IMR-90 (cell line): ENCODE data around the gene THY1. TPM values are rescaled to one million over a fixed set of nuclear protein-coding genes. Genes with fewer than 3 reads are reported as not detected.
A peak's percentile ranks its signal among the peaks of the same experiment; 100 is the strongest.

Experiments
- ATAC-seq: fragments of 200-7000 bp; cut with Tn5 transposase; 2 replicates; pipeline ENCODE4 v1.9.1; 2020; ENCODE audit warnings: low read depth, mild to moderate bottlenecking, moderate library complexity
- BruUV-seq: library from RNA; stranded (reverse); fragments of 400-500 nt; replicated peaks from 2 replicates; lab custom pipeline; 2021; lab: Mats Ljungman, UMichigan
- CTCF ChIA-PET: fragments of 300-600 bp; formaldehyde crosslinking; extraction: SDS; loops from one replicate; lab custom pipeline; 2021; ENCODE audit warnings: antibody characterized with exemption; lab: Yijun Ruan, JAX
- POLR2A ChIA-PET: fragments of 300-600 bp; sonication (Branson Sonifier 250); formaldehyde crosslinking; loops from one replicate; lab custom pipeline; 2022; ENCODE audit warnings: antibody characterized with exemption; ENCODE audit not compliant: unreplicated experiment; lab: Charles Lee
- DNase-seq: peaks from one replicate; pipeline ENCODE4 v3.0.0; 2013
- H2AFZ ChIP-seq: replicated peaks from 2 replicates; pipeline ENCODE3; 2013; ENCODE audit warnings: low read length, mild to moderate bottlenecking; ENCODE audit not compliant: poor library complexity
- H2AK5ac ChIP-seq: 2 replicates; pipeline ENCODE4 v1.6.1; 2013; ENCODE audit warnings: low read depth, low read length, inconsistent platforms
- H2AK9ac ChIP-seq: replicated peaks from 2 replicates; pipeline ENCODE3; 2013; ENCODE audit warnings: mild to moderate bottlenecking, low read depth, low read length, moderate library complexity; ENCODE audit not compliant: poor library complexity
- H2BK120ac ChIP-seq: 2 replicates; pipeline ENCODE4 v1.6.1; 2013; ENCODE audit warnings: low read depth, low read length, inconsistent platforms
- H2BK15ac ChIP-seq: 3 replicates; pipeline ENCODE4 v1.6.1; 2013; ENCODE audit warnings: low read depth, low read length, inconsistent platforms
- H2BK20ac ChIP-seq: 2 replicates; pipeline ENCODE4 v1.6.1; 2013; ENCODE audit warnings: low read depth, mild to moderate bottlenecking, inconsistent platforms, low read length, moderate library complexity
- H2BK5ac ChIP-seq: 2 replicates; pipeline ENCODE4 v1.6.1; 2013; ENCODE audit warnings: mild to moderate bottlenecking, low read depth, low read length, inconsistent platforms; ENCODE audit not compliant: poor library complexity, severe bottlenecking
- H3K14ac ChIP-seq: replicated peaks from 2 replicates; pipeline ENCODE4 v1.6.1; 2013; ENCODE audit warnings: low read depth, low read length, inconsistent platforms
- H3K18ac ChIP-seq: 2 replicates; pipeline ENCODE4 v1.6.1; 2013; ENCODE audit warnings: low read depth, low read length, control low read depth
- H3K23ac ChIP-seq: 2 replicates; pipeline ENCODE4 v1.6.1; 2013; ENCODE audit warnings: low read depth, low read length, inconsistent platforms
- H3K27ac ChIP-seq: 2 replicates; pipeline ENCODE4 v1.5.1; 2013; ENCODE audit warnings: mild to moderate bottlenecking, control low read depth, low read length; ENCODE audit not compliant: insufficient read depth
- H3K27me3 ChIP-seq: 2 replicates; pipeline ENCODE4 v1.6.1; 2013; ENCODE audit warnings: low read length; ENCODE audit not compliant: control insufficient read depth, insufficient read depth
- H3K36me3 ChIP-seq: 2 replicates; pipeline ENCODE4 v1.6.1; 2013; ENCODE audit warnings: low read length, mixed read lengths; ENCODE audit not compliant: control insufficient read depth, insufficient read depth
- H3K4ac ChIP-seq: 2 replicates; pipeline ENCODE4 v1.6.1; 2013; ENCODE audit warnings: low read depth, low read length, inconsistent platforms
- H3K4me1 ChIP-seq: 2 replicates; pipeline ENCODE4 v1.6.1; 2013; ENCODE audit warnings: low read length, mixed read lengths; ENCODE audit not compliant: control insufficient read depth, insufficient read depth
- H3K4me2 ChIP-seq: 2 replicates; pipeline ENCODE4 v1.6.1; 2013; ENCODE audit warnings: low read depth, mild to moderate bottlenecking, control low read depth, low read length, moderate library complexity
- H3K4me3 ChIP-seq: 2 replicates; pipeline ENCODE4 v1.5.1; 2013; ENCODE audit warnings: low read depth, mild to moderate bottlenecking, control low read depth, low read length, moderate library complexity; ENCODE audit not compliant: insufficient read depth
- H3K56ac ChIP-seq: 2 replicates; pipeline ENCODE4 v1.6.1; 2013; ENCODE audit warnings: low read length, inconsistent platforms; ENCODE audit not compliant: insufficient read depth; ENCODE audit errors: extremely low read depth
- H3K79me1 ChIP-seq, 2 experiments: 2 replicates each; pipeline ENCODE4 v1.6.1; 2013; ENCODE audit warnings: low read length in 2 of 2, inconsistent platforms in 1 of 2, low read depth in 1 of 2
- H3K9ac ChIP-seq: 2 replicates; pipeline ENCODE4 v1.6.1; 2013; ENCODE audit warnings: low read depth, low read length, control low read depth
- H3K9me1 ChIP-seq: 2 replicates; pipeline ENCODE4 v1.6.1; 2013; ENCODE audit warnings: low read length, inconsistent platforms; ENCODE audit not compliant: insufficient read depth
- H3K9me3 ChIP-seq: 2 replicates; pipeline ENCODE4 v1.6.1; 2013; ENCODE audit warnings: low read length; ENCODE audit not compliant: control insufficient read depth, insufficient read depth
- H4K20me1 ChIP-seq: 2 replicates; pipeline ENCODE4 v1.6.1; 2013; ENCODE audit warnings: low read length, inconsistent platforms; ENCODE audit not compliant: insufficient read depth
- H4K5ac ChIP-seq: 2 replicates; pipeline ENCODE4 v1.6.1; 2013; ENCODE audit warnings: mild to moderate bottlenecking, low read depth, low read length, control low read depth
- H4K8ac ChIP-seq, 2 experiments: 2 replicates each; pipeline ENCODE4 v1.6.1; 2013; ENCODE audit warnings: low read depth in 2 of 2, low read length in 2 of 2, control low read depth in 1 of 2, inconsistent platforms in 1 of 2
- H4K91ac ChIP-seq: 2 replicates; pipeline ENCODE4 v1.6.1; 2013; ENCODE audit warnings: low read depth, low read length, inconsistent platforms; ENCODE audit not compliant: insufficient read depth
- CEBPB ChIP-seq: IDR thresholded peaks from 2 replicates; pipeline ENCODE4 v1.6.1; 2012; ENCODE audit warnings: low read depth, low read length, improper control_type of control experiment
- FOS ChIP-seq: fragments of 150-350 bp; IDR thresholded peaks from 2 replicates; pipeline ENCODE4 v1.6.1; 2016; ENCODE audit warnings: low read depth, low read length
- MAFK ChIP-seq: IDR thresholded peaks from 2 replicates; pipeline ENCODE4 v1.6.1; 2012; ENCODE audit warnings: low read depth, low read length, improper control_type of control experiment
- MAZ ChIP-seq: IDR thresholded peaks from 2 replicates; pipeline ENCODE4 v1.6.1; 2012; ENCODE audit warnings: low read depth, mild to moderate bottlenecking, low read length, improper control_type of control experiment, moderate library complexity, borderline replicate concordance
- MXI1 ChIP-seq: IDR thresholded peaks from 2 replicates; pipeline ENCODE4 v1.6.1; 2012; ENCODE audit warnings: low read depth, mild to moderate bottlenecking, low read length, moderate library complexity, borderline replicate concordance
- RCOR1 ChIP-seq: IDR thresholded peaks from 2 replicates; pipeline ENCODE4 v1.6.1; 2012; ENCODE audit warnings: mild to moderate bottlenecking, low read length, improper control_type of control experiment; ENCODE audit not compliant: insufficient replicate concordance
- WGBS, 2 experiments: methylation state at CpG; one replicate each; pipeline versions ENCODE4 v1.1.5 to v1.1.7; 2013; ENCODE audit warnings: missing lambda C conversion rate in 2 of 2; ENCODE audit not compliant: insufficient read length in 1 of 2; ENCODE audit errors: extremely low coverage in 2 of 2; 5-methylcytosine and 5-hydroxymethylcytosine counted together
- dilution Hi-C: fragments of 300-500 bp; cut with HindIII; formaldehyde crosslinking; loops from one replicate; pipeline ENCODE4 v1.14.3; 2018; ENCODE audit warnings: low sequenced_read_pairs; ENCODE audit not compliant: unreplicated experiment
- in situ Hi-C: fragments of 300-500 bp; cut with MboI; formaldehyde crosslinking; loops from 3 replicates; pipeline ENCODE4 v1.14.3; 2019; ENCODE audit warnings: low sequenced_read_pairs, inconsistent platforms, mixed read lengths
- intact Hi-C: fragments of 100-400 bp; cut with micrococcal nuclease; formaldehyde crosslinking; loops from 2 replicates; pipeline ENCODE4 v1.10.0; 2022
- polyA plus RNA-seq, 3 experiments: library from polyadenylated mRNA; depleted of rRNA; stranded (reverse); fragments of >200 nt; gene quantifications; 2 replicates each; pipeline ENCODE4 v1.2.3, GENCODE V29; 2012; ENCODE audit warnings: low replicate concordance in 1 of 3
- total RNA-seq: library from RNA; depleted of rRNA; stranded (reverse); fragments of >200 nt; gene quantifications from 2 replicates; pipeline ENCODE4 v1.2.3, GENCODE V29; 2012
- TF ChIP-seq, protein P1 (sequence below): conservative IDR thresholded peaks from 2 replicates; pipeline ENCODE4 v1.5.1; 2012; ENCODE audit warnings: mild to moderate bottlenecking, low read depth, low read length, improper control_type of control experiment
- TF ChIP-seq, protein P2 (sequence below): fragments of 150-350 bp; IDR thresholded peaks from 2 replicates; pipeline ENCODE4 v1.6.1; 2016; ENCODE audit warnings: low read depth, mild to moderate bottlenecking, low read length, moderate library complexity, borderline replicate concordance

THY1 gene
- total and polyA plus RNA-seq, 2 of the 4 experiments (the other 2 are of a cell fraction), result 703 to 2,603 TPM

- TF ChIP-seq, protein P1, sequence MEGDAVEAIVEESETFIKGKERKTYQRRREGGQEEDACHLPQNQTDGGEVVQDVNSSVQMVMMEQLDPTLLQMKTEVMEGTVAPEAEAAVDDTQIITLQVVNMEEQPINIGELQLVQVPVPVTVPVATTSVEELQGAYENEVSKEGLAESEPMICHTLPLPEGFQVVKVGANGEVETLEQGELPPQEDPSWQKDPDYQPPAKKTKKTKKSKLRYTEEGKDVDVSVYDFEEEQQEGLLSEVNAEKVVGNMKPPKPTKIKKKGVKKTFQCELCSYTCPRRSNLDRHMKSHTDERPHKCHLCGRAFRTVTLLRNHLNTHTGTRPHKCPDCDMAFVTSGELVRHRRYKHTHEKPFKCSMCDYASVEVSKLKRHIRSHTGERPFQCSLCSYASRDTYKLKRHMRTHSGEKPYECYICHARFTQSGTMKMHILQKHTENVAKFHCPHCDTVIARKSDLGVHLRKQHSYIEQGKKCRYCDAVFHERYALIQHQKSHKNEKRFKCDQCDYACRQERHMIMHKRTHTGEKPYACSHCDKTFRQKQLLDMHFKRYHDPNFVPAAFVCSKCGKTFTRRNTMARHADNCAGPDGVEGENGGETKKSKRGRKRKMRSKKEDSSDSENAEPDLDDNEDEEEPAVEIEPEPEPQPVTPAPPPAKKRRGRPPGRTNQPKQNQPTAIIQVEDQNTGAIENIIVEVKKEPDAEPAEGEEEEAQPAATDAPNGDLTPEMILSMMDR, result no peak
Measured at GRCh38 chr11:119380160-119380826, 42.7 kb downstream of the THY1 start (continued).

DNA sequence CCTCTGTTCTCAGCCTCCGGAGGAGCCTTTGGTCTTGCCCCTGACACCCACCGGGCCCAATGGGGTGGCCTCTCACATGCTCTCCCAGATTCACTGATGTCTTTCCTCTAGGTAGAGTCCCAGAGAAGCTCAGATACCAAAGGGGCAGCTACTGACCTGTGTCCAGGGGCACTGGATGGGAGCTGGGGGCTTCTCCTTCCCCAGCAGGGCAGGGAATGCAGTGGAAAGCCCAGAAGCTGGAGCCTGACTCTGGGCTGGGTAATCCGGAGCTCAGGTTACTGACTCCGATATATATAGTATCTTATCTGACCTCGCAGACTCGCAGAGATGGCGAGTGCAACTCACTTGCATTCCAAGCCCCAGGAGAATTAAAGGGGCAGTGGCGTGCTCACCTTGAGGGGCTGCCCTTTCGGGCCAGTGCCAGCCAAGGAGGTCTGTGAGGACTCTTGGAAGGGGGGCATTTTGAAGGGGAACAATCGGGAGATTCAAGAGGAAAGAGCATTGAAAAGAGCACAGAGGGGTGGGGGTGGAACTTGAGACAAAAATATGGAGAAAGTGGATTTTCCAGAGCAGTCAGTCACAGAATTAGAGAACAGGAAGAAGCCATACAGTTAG is 44.0 kb downstream of the THY1 start:
- ChIA-PET POLR2A (no interaction called here), CTCF (no interaction called here)
- Histone ChIP-seq H3K4me3 (no peak overlapping the region), H3K23ac (no peak overlapping the region), H3K56ac (no peak overlapping the region), H4K8ac (no peak overlapping the region), H3K9me1 (no peaks in the 10 kb centered on the region; the same call in 1 of the 2 replicates), H4K20me1 (no peaks in the 10 kb centered on the region), H2AK5ac (no peak overlapping the region; the same call in none of the 2 replicates), H3K4ac (no peak overlapping the region), H3K36me3 (no peaks in the 10 kb centered on the region), H3K4me1 (peaks cover 26% of the 10 kb centered on the region), H3K79me1 (no peaks in the 10 kb centered on the region), H2BK5ac (no peak overlapping the region), H3K27me3 (peaks cover 9% of the 10 kb centered on the region), H2BK20ac (no peak overlapping the region; the same call in 1 of the 2 replicates), H4K91ac (no peak overlapping the region), H2BK120ac (peak overlapping the region; percentile 27; the same call in 1 of the 2 replicates), H4K5ac (no peak overlapping the region), H3K4me2 (peak overlapping the region; percentile 15; the same call in 1 of the 2 replicates), H3K9ac (no peak overlapping the region), H2BK15ac (no peak overlapping the region), H2AFZ (peak overlapping the region; percentile 61), H3K27ac (no peak overlapping the region), H2AK9ac (peak overlapping the region; percentile 52), H3K18ac (no peak overlapping the region), H3K9me3 (no peaks in the 10 kb centered on the region), H3K14ac (no peak overlapping the region)
- intact Hi-C loops (no loop called here), dilution Hi-C loops (no loop called here), in situ Hi-C loops (no loop called here)
- no peak for TF ChIP-seq MXI1
- TF ChIP-seq CEBPB, result no peak
- no peak for TF ChIP-seq MAZ
- no peak for TF ChIP-seq FOS
- no peak for TF ChIP-seq MAFK
- TF ChIP-seq RCOR1, result no peak
- TF ChIP-seq, protein P2, sequence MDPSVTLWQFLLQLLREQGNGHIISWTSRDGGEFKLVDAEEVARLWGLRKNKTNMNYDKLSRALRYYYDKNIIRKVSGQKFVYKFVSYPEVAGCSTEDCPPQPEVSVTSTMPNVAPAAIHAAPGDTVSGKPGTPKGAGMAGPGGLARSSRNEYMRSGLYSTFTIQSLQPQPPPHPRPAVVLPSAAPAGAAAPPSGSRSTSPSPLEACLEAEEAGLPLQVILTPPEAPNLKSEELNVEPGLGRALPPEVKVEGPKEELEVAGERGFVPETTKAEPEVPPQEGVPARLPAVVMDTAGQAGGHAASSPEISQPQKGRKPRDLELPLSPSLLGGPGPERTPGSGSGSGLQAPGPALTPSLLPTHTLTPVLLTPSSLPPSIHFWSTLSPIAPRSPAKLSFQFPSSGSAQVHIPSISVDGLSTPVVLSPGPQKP, result no peak
- ATAC-seq, result no peak
- no TSS peak for BruUV-seq
- no peak for DNase-seq
- 46% methylated on average over 4 of the region's 10 CpGs; no CpG with 5 or more reads in 1 of the 2 experiments for WGBS, 2 experiments
